HEK293 (cell line): ENCODE measurements around the gene PRDM13.

Experiments
- CTCF ChIA-PET: fragments of 350-600 bp; formaldehyde crosslinking; extraction: SDS; loops from one replicate; lab custom pipeline; 2021; ENCODE audit warnings: antibody characterized with exemption; lab: Yijun Ruan, JAX
- POLR2A ChIA-PET: fragments of 300-600 bp; formaldehyde crosslinking; extraction: SDS; loops from one replicate; lab custom pipeline; 2020; ENCODE audit warnings: antibody characterized with exemption, inconsistent platforms; lab: Yijun Ruan, JAX
- H3K27ac ChIP-seq: fragments of 200-500 bp; sonication (Bioruptor generic); 2 replicates; pipeline ENCODE4 v1.5.1; 2014; ENCODE audit warnings: low read depth, low read length, control low read depth, inconsistent platforms; ENCODE audit errors: extremely low read depth
- H3K36me3 ChIP-seq, 2 experiments: fragments of 200-500 bp in 1 of 2; sonication (Bioruptor generic) in 1 of 2; 1 replicate in 1 of 2; 2 replicates in 1 of 2; pipeline ENCODE4 v1.5.1; 2014 to 2017; ENCODE audit warnings: inconsistent platforms in 2 of 2, low read length in 2 of 2; ENCODE audit not compliant: control insufficient read depth in 2 of 2, insufficient read depth in 1 of 2
- H3K4me1 ChIP-seq: fragments of 200-500 bp; sonication (Bioruptor generic); 2 replicates; pipeline ENCODE4 v1.5.1; 2014; ENCODE audit warnings: mild to moderate bottlenecking, low read length, inconsistent platforms; ENCODE audit not compliant: control insufficient read depth, insufficient read depth
- H3K4me3 ChIP-seq: 2 replicates; pipeline ENCODE4 v1.5.1; 2011; ENCODE audit warnings: low read depth, mild to moderate bottlenecking, control low read depth, low read length, moderate library complexity
- H3K9me3 ChIP-seq: fragments of 200-500 bp; sonication (Bioruptor generic); 2 replicates; pipeline ENCODE4 v1.5.1; 2014; ENCODE audit warnings: low read depth, low read length, inconsistent platforms; ENCODE audit not compliant: control insufficient read depth, insufficient read depth
- RBAK ChIP-seq: fragments of 450-650 bp; formaldehyde crosslinking; IDR thresholded peaks from 2 replicates; pipeline ENCODE4 v1.5.1; 2016; ENCODE audit warnings: missing biosample characterization, missing genetic modification characterization
- SP2 ChIP-seq: fragments of 450-650 bp; formaldehyde crosslinking; IDR thresholded peaks from 2 replicates; pipeline ENCODE4 v1.5.1; 2016; ENCODE audit warnings: missing biosample characterization, missing genetic modification characterization
- TSHZ1 ChIP-seq: fragments of 450-650 bp; formaldehyde crosslinking; IDR thresholded peaks from 2 replicates; pipeline ENCODE4 v1.5.1; 2016; ENCODE audit warnings: missing biosample characterization, missing genetic modification characterization, borderline replicate concordance
- ZBTB11 ChIP-seq: fragments of 450-650 bp; formaldehyde crosslinking; conservative IDR thresholded peaks from 2 replicates; pipeline ENCODE4 v1.5.1; 2016; ENCODE audit warnings: low read depth, missing biosample characterization, missing genetic modification characterization
- ZBTB20 ChIP-seq: fragments of 450-650 bp; formaldehyde crosslinking; IDR thresholded peaks from 2 replicates; pipeline ENCODE4 v1.5.1; 2016; ENCODE audit warnings: missing biosample characterization, missing genetic modification characterization
- ZFP69B ChIP-seq: fragments of 450-650 bp; formaldehyde crosslinking; IDR thresholded peaks from 2 replicates; pipeline ENCODE4 v1.5.1; 2016; ENCODE audit warnings: missing biosample characterization, missing genetic modification characterization
- ZNF146 ChIP-seq: fragments of 450-650 bp; formaldehyde crosslinking; IDR thresholded peaks from 2 replicates; pipeline ENCODE4 v1.5.1; 2016; ENCODE audit warnings: missing biosample characterization, missing genetic modification characterization
- ZNF302 ChIP-seq: fragments of 450-650 bp; formaldehyde crosslinking; IDR thresholded peaks from 2 replicates; pipeline ENCODE4 v1.5.1; 2016; ENCODE audit warnings: missing biosample characterization, missing genetic modification characterization, low read depth
- ZNF324 ChIP-seq: fragments of 450-650 bp; formaldehyde crosslinking; IDR thresholded peaks from 2 replicates; pipeline ENCODE4 v1.5.1; 2016; ENCODE audit warnings: missing biosample characterization, missing genetic modification characterization
- ZNF398 ChIP-seq: fragments of 450-650 bp; formaldehyde crosslinking; IDR thresholded peaks from 2 replicates; pipeline ENCODE4 v1.5.1; 2017; ENCODE audit warnings: missing biosample characterization, missing genetic modification characterization
- ZNF426 ChIP-seq: fragments of 450-650 bp; formaldehyde crosslinking; IDR thresholded peaks from 2 replicates; pipeline ENCODE4 v1.5.1; 2017; ENCODE audit warnings: missing biosample characterization, missing genetic modification characterization, mild to moderate bottlenecking, inconsistent platforms, moderate library complexity
- ZNF433 ChIP-seq: fragments of 450-650 bp; formaldehyde crosslinking; IDR thresholded peaks from 2 replicates; pipeline ENCODE4 v1.5.1; 2016; ENCODE audit warnings: missing biosample characterization, missing genetic modification characterization, low read depth
- ZNF501 ChIP-seq: fragments of 450-650 bp; formaldehyde crosslinking; IDR thresholded peaks from 2 replicates; pipeline ENCODE4 v1.5.1; 2016; ENCODE audit warnings: missing biosample characterization, missing genetic modification characterization
- ZNF521 ChIP-seq: fragments of 450-650 bp; formaldehyde crosslinking; IDR thresholded peaks from 2 replicates; pipeline ENCODE4 v1.5.1; 2017; ENCODE audit warnings: missing biosample characterization, mild to moderate bottlenecking, missing genetic modification characterization
- ZNF585B ChIP-seq: fragments of 450-650 bp; formaldehyde crosslinking; IDR thresholded peaks from 2 replicates; pipeline ENCODE4 v1.5.1; 2016; ENCODE audit warnings: missing biosample characterization, missing genetic modification characterization
- ZSCAN4 ChIP-seq: fragments of 450-650 bp; formaldehyde crosslinking; IDR thresholded peaks from 2 replicates; pipeline ENCODE4 v1.5.1; 2017; ENCODE audit warnings: missing biosample characterization, missing genetic modification characterization

The PRDM13 gene

GRCh38 chr6:99589907-99590493 lies 16.6 kb upstream of the PRDM13 start:
- Histone ChIP-seq H3K27ac (no peak overlapping the region), H3K9me3 (no peaks in the 10 kb centered on the region), H3K4me3 (no peak overlapping the region), H3K36me3 (no peaks in the 10 kb centered on the region)
- no peak for TF ChIP-seq TSHZ1 (tag by site-specific recombination)
- no peak for TF ChIP-seq ZBTB11 (tag by site-specific recombination)
- TF ChIP-seq ZNF433 (tag by site-specific recombination) = no peak
- no peak for TF ChIP-seq SP2 (tag by site-specific recombination)
- no peak for TF ChIP-seq ZNF426 (tag by site-specific recombination)
- TF ChIP-seq ZNF521 (tag by site-specific recombination) = no peak
- no peak for TF ChIP-seq ZNF585B (tag by site-specific recombination)
- TF ChIP-seq ZSCAN4 (tag by site-specific recombination) = no peak
- TF ChIP-seq, all 188 proteins: peak for 0
- POLR2A ChIA-PET = interaction anchor here (1.7 to 2.0 kb wide), 2 partner anchors 22 to 165 kb away, joined by 5 to 29 read pairs; partner anchors contain the start of genes CCNC and PNISR
- H3K4me1 ChIP-seq = no peaks in the 10 kb centered on the region; the same call in 1 of the 2 replicates
- CTCF ChIA-PET = interaction anchor here (0.7 to 2.7 kb wide), 5 partner anchors 9 to 531 kb away, joined by 3 to 35 read pairs (median 4); no protein-coding TSS in a partner anchor

- no peak overlapping the region for H3K27ac ChIP-seq
- H3K4me3 ChIP-seq = no peak overlapping the region
- H3K9me3 ChIP-seq = no peaks in the 10 kb centered on the region
- no peaks in the 10 kb centered on the region; the same call in 1 of the 2 replicates for H3K4me1 ChIP-seq
- POLR2A ChIA-PET = interaction anchor here (0.7 kb wide), 1 partner anchor 22 kb away, joined by 3 read pairs; no protein-coding TSS in a partner anchor
- CTCF ChIA-PET = interaction anchor here (0.7 kb wide), 1 partner anchor 532 kb away, joined by 3 read pairs; no protein-coding TSS in a partner anchor
- H3K36me3 ChIP-seq = no peaks in the 10 kb centered on the region
- TF ChIP-seq ZBTB20 (tag by site-specific recombination) (no peak), RBAK (tag by site-specific recombination) (no peak), ZSCAN4 (tag by site-specific recombination) (no peak), ZNF302 (tag by site-specific recombination) (no peak), ZFP69B (tag by site-specific recombination) (no peak), ZNF398 (tag by site-specific recombination) (no peak), ZNF146 (no peak), ZNF501 (tag by site-specific recombination) (no peak), ZNF324 (tag by site-specific recombination) (no peak)
Observed at GRCh38 chr6:99590728-99591672, 15.6 kb upstream of the PRDM13 start.
